H1 (cell line): ENCODE data around the gene CAMKMT. TPM values are rescaled to one million over a fixed set of nuclear protein-coding genes. Genes with fewer than 3 reads are reported as not detected.

ENCODE experiments used
- CTCF ChIA-PET: fragments of 300-600 bp; sonication (Branson Sonifier 250); formaldehyde crosslinking; loops from one replicate; lab custom pipeline; 2021; ENCODE audit not compliant: partially characterized antibody; lab: Charles Lee
- POLR2A ChIA-PET: fragments of 300-600 bp; sonication (Branson Sonifier 250); formaldehyde crosslinking; loops from one replicate; lab custom pipeline; 2021; ENCODE audit warnings: inconsistent platforms; ENCODE audit not compliant: partially characterized antibody; lab: Charles Lee
- DNase-seq, 2 experiments: peaks; one replicate each; pipeline versions ENCODE4 v3.0.0 to v3.0.0-alpha.2; 2010 to 2022; ENCODE audit warnings: low spot score in 2 of 2, low read depth in 1 of 2, mixed read lengths in 1 of 2
- FAIRE-seq: peaks from 2 replicates; lab custom pipeline; 2011; peaks lifted over from hg19 to GRCh38; lab: Jason Lieb, UNC
- H2AFZ ChIP-seq: 2 replicates; pipeline ENCODE4 v1.8.1; 2012; ENCODE audit warnings: low read length, inconsistent platforms
- H2AK5ac ChIP-seq: 2 replicates; pipeline ENCODE4 v1.6.1; 2013; ENCODE audit warnings: low read depth, low read length
- H2BK120ac ChIP-seq: replicated peaks from 2 replicates; pipeline ENCODE3; 2013; ENCODE audit warnings: low read depth, low read length, inconsistent platforms
- H2BK12ac ChIP-seq: 2 replicates; pipeline ENCODE4 v1.6.1; 2013; ENCODE audit warnings: low read depth, low read length
- H2BK15ac ChIP-seq: 2 replicates; pipeline ENCODE4 v1.6.1; 2013; ENCODE audit warnings: low read length
- H2BK20ac ChIP-seq: 2 replicates; pipeline ENCODE4 v1.6.1; 2013; ENCODE audit warnings: low read length
- H2BK5ac ChIP-seq: 2 replicates; pipeline ENCODE4 v1.6.1; 2013; ENCODE audit warnings: low read depth, low read length
- H3K14ac ChIP-seq: 2 replicates; pipeline ENCODE4 v1.6.1; 2013; ENCODE audit warnings: inconsistent platforms; ENCODE audit not compliant: insufficient read length
- H3K18ac ChIP-seq: 2 replicates; pipeline ENCODE4 v1.6.1; 2013; ENCODE audit warnings: low read length; ENCODE audit errors: extremely low read depth
- H3K23ac ChIP-seq: 2 replicates; pipeline ENCODE4 v1.6.1; 2013; ENCODE audit warnings: inconsistent platforms; ENCODE audit not compliant: insufficient read length
- H3K23me2 ChIP-seq: 2 replicates; pipeline ENCODE4 v1.6.1; 2013; ENCODE audit warnings: low read depth, low read length
- H3K27ac ChIP-seq: 2 replicates; pipeline ENCODE4 v1.6.1; 2011; ENCODE audit warnings: low read depth, low read length, inconsistent platforms
- H3K27me3 ChIP-seq, 4 experiments: replicated peaks in 1 of 4; 1 replicate in 1 of 4; 2 replicates in 3 of 4; pipeline versions ENCODE4 v1.6.1 to v1.8.1; 2011 to 2013; ENCODE audit warnings: low read length in 3 of 4, mild to moderate bottlenecking in 3 of 4, inconsistent platforms in 2 of 4, mixed read lengths in 2 of 4, moderate library complexity in 1 of 4; ENCODE audit not compliant: control insufficient read depth in 3 of 4, insufficient read depth in 3 of 4; ENCODE audit errors: extremely low read depth in 1 of 4
- H3K36me3 ChIP-seq, 4 experiments: 2 replicates each; pipeline versions ENCODE4 v1.6.1 to v1.8.1; 2011 to 2013; ENCODE audit warnings: mild to moderate bottlenecking in 4 of 4, low read length in 3 of 4, moderate library complexity in 2 of 4, control low read depth in 1 of 4, inconsistent platforms in 1 of 4; ENCODE audit not compliant: insufficient read depth in 4 of 4, control insufficient read depth in 2 of 4
- H3K4ac ChIP-seq: replicated peaks from 2 replicates; pipeline ENCODE3; 2013; ENCODE audit warnings: low read length, low read depth, mixed read lengths, inconsistent platforms; ENCODE audit not compliant: insufficient read length
- H3K4me1 ChIP-seq, 4 experiments: replicated peaks in 1 of 4; 1 replicate in 1 of 4; 2 replicates in 3 of 4; pipeline versions ENCODE4 v1.6.1 to v1.8.1; 2011 to 2013; ENCODE audit warnings: low read length in 3 of 4, inconsistent platforms in 2 of 4, mixed read lengths in 1 of 4; ENCODE audit not compliant: insufficient read depth in 4 of 4, control insufficient read depth in 3 of 4
- H3K4me2 ChIP-seq, 2 experiments: 2 replicates each; pipeline versions ENCODE4 v1.6.1 to v1.8.1; 2011 to 2013; ENCODE audit warnings: low read depth in 2 of 2, low read length in 2 of 2, control low read depth in 1 of 2, inconsistent platforms in 1 of 2, mild to moderate bottlenecking in 1 of 2; ENCODE audit not compliant: insufficient read depth in 1 of 2
- H3K4me3 ChIP-seq, 4 experiments: fragments of 200-600, 300-600 bp in 1 of 4; sonication (generic), shearing (Covaris generic), sonication (Bioruptor Twin) in 1 of 4; 2 replicates each; pipeline versions ENCODE4 v1.5.1 to v1.8.1; 2011 to 2016; ENCODE audit warnings: low read length in 4 of 4, low read depth in 3 of 4, control low read depth in 2 of 4, inconsistent platforms in 2 of 4, mild to moderate bottlenecking in 2 of 4, mixed read lengths in 1 of 4, moderate library complexity in 1 of 4; ENCODE audit not compliant: insufficient read depth in 2 of 4; ENCODE audit errors: extremely low read depth in 1 of 4
- H3K56ac ChIP-seq: replicated peaks from 2 replicates; pipeline ENCODE3; 2013; ENCODE audit warnings: low read depth, mild to moderate bottlenecking, mixed read lengths, low read length, inconsistent platforms; ENCODE audit not compliant: insufficient read length
- H3K79me1 ChIP-seq: 2 replicates; pipeline ENCODE4 v1.6.1; 2013; ENCODE audit warnings: low read depth, low read length, control low read depth
- H3K79me2 ChIP-seq, 2 experiments: 2 replicates each; pipeline versions ENCODE4 v1.6.1 to v1.8.1; 2012 to 2013; ENCODE audit warnings: low read length in 2 of 2, mild to moderate bottlenecking in 2 of 2, inconsistent platforms in 1 of 2; ENCODE audit not compliant: insufficient read depth in 2 of 2, control insufficient read depth in 1 of 2
- H3K9ac ChIP-seq, 4 experiments: replicated peaks in 1 of 4; 1 replicate in 1 of 4; 2 replicates in 3 of 4; pipeline versions ENCODE4 v1.6.1 to v1.8.1; 2011 to 2013; ENCODE audit warnings: low read depth in 3 of 4, low read length in 3 of 4, control low read depth in 2 of 4, mild to moderate bottlenecking in 2 of 4, moderate library complexity in 2 of 4, inconsistent platforms in 1 of 4; ENCODE audit errors: extremely low read depth in 1 of 4
- H3K9me3 ChIP-seq, 2 experiments: 2 replicates each; pipeline versions ENCODE4 v1.6.1 to v1.8.1; 2012 to 2013; ENCODE audit warnings: mild to moderate bottlenecking in 2 of 2, moderate library complexity in 2 of 2, control low read depth in 1 of 2, inconsistent platforms in 1 of 2, low read depth in 1 of 2, low read length in 1 of 2, mixed read lengths in 1 of 2; ENCODE audit not compliant: insufficient read depth in 2 of 2
- H4K20me1 ChIP-seq, 2 experiments: replicated peaks in 1 of 2; 2 replicates each; pipeline versions ENCODE3 to v1.8.1; 2011 to 2013; ENCODE audit warnings: inconsistent platforms in 2 of 2, low read length in 2 of 2, mild to moderate bottlenecking in 1 of 2; ENCODE audit not compliant: insufficient read depth in 2 of 2, control insufficient read depth in 1 of 2
- H4K5ac ChIP-seq: 2 replicates; pipeline ENCODE4 v1.6.1; 2013; ENCODE audit warnings: low read length, low read depth, mixed read lengths, inconsistent platforms; ENCODE audit not compliant: insufficient read length
- H4K8ac ChIP-seq: 2 replicates; pipeline ENCODE4 v1.8.0; 2013; ENCODE audit warnings: mild to moderate bottlenecking, moderate library complexity, low read length, inconsistent platforms; ENCODE audit not compliant: insufficient read depth; ENCODE audit errors: extremely low read depth
- H4K91ac ChIP-seq: replicated peaks from 2 replicates; pipeline ENCODE3; 2013; ENCODE audit warnings: low read length, mixed read lengths, inconsistent platforms; ENCODE audit not compliant: insufficient read length
- CBX8 ChIP-seq: fragments of 300-800, 300-1000 bp; sonication (generic); IDR thresholded peaks from 2 replicates; pipeline ENCODE4 v1.7.1; 2016; ENCODE audit warnings: low read depth, low read length, borderline replicate concordance
- CHD1 ChIP-seq: IDR thresholded peaks from 2 replicates; pipeline ENCODE4 v1.6.1; 2012; ENCODE audit warnings: low read depth, low read length, improper control_type of control experiment
- CREB1 ChIP-seq: IDR thresholded peaks from 2 replicates; pipeline ENCODE4 v1.6.1; 2012; ENCODE audit warnings: inconsistent platforms
- E2F6 ChIP-seq: IDR thresholded peaks from 2 replicates; pipeline ENCODE4 v1.6.1; 2012; ENCODE audit warnings: inconsistent platforms
- FOSL1 ChIP-seq: IDR thresholded peaks from 2 replicates; pipeline ENCODE4 v1.6.1; 2011; ENCODE audit warnings: mild to moderate bottlenecking, low read depth, low read length, moderate library complexity; ENCODE audit not compliant: insufficient read depth
- HDAC6 ChIP-seq: IDR thresholded peaks from one replicate; pipeline ENCODE4 v1.7.1; 2012; ENCODE audit warnings: low read depth, mild to moderate bottlenecking, inconsistent platforms, low read length, moderate library complexity
- KDM4A ChIP-seq: IDR thresholded peaks from one replicate; pipeline ENCODE4 v1.7.1; 2012; ENCODE audit warnings: low read depth, mild to moderate bottlenecking, moderate library complexity, low read length, inconsistent platforms; ENCODE audit not compliant: severe bottlenecking
- MAFK ChIP-seq: IDR thresholded peaks from 2 replicates; pipeline ENCODE4 v1.6.1; 2012; ENCODE audit warnings: low read depth, mild to moderate bottlenecking, improper control_type of control experiment, low read length
- NRF1 ChIP-seq: IDR thresholded peaks from 2 replicates; pipeline ENCODE4 v1.6.1; 2011; ENCODE audit warnings: mild to moderate bottlenecking, low read depth, low read length, improper control_type of control experiment
- POLR2AphosphoS5 ChIP-seq: IDR thresholded peaks from 2 replicates; pipeline ENCODE4 v1.6.1; 2011; ENCODE audit warnings: low read depth, low read length
- RNF2 ChIP-seq: fragments of 200-900, 300-1000 bp; sonication (generic); IDR thresholded peaks from 2 replicates; pipeline ENCODE4 v1.7.1; 2016; ENCODE audit warnings: borderline replicate concordance, low read depth, mild to moderate bottlenecking, antibody characterized with exemption, low read length; ENCODE audit not compliant: poor library complexity, severe bottlenecking; ENCODE audit errors: missing control alignments
- RXRA ChIP-seq: IDR thresholded peaks from 2 replicates; pipeline ENCODE4 v1.6.1; 2011; ENCODE audit warnings: low read depth, mild to moderate bottlenecking, low read length, moderate library complexity; ENCODE audit not compliant: insufficient read depth
- USF2 ChIP-seq: IDR thresholded peaks from 2 replicates; pipeline ENCODE4 v1.6.1; 2011; ENCODE audit warnings: low read length, improper control_type of control experiment
- WGBS, 2 experiments: shearing (Covaris generic) in 1 of 2; methylation state at CpG; one replicate each; pipeline versions ENCODE4 v1.1.6 to v1.1.7; 2013 to 2015; ENCODE audit warnings: low lambda C conversion rate in 2 of 2, mixed read lengths in 2 of 2, inconsistent platforms in 1 of 2, low coverage in 1 of 2, missing lambda C conversion rate in 1 of 2; ENCODE audit not compliant: insufficient replicate concordance in 2 of 2, insufficient coverage in 1 of 2, insufficient read length in 1 of 2; ENCODE audit errors: extremely low coverage in 1 of 2, missing lambda C conversion rate in 1 of 2; 5-methylcytosine and 5-hydroxymethylcytosine counted together
- polyA plus RNA-seq, 7 experiments: library from polyadenylated mRNA; depleted of rRNA in 3 of 7; stranded (reverse) in 5 of 7; unstranded in 2 of 7; fragments of >200 nt in 5 of 7; fragments of 200-250 nt in 2 of 7; gene quantifications; 1 replicate in 5 of 7; 2 replicates in 1 of 7; 4 replicates in 1 of 7; pipeline versions ENCODE4 v1.2.1 to v1.2.3, GENCODE V29; 2011 to 2013; ENCODE audit warnings: missing spikeins in 2 of 7, mixed read lengths in 2 of 7
- total RNA-seq: library from RNA; stranded (reverse); fragmentation: NEBNext Ultra II Directional; extraction: Animal tissue kit (Norgen Biotek cat#: 25700); gene quantifications from 2 replicates; pipeline ENCODE4 v1.2.1, GENCODE V29; 2021

CAMKMT gene
- total and polyA plus RNA-seq, 2 of the 8 experiments (the other 6 are each of a cell fraction or from before 2014, with no cell fraction given) = 14.7 to 22.4 TPM

GRCh38 chr2:44719562-44719961, 357.8 kb downstream of the CAMKMT start:
- no peak overlapping the region for H3K18ac ChIP-seq
- no peak overlapping the region for H2BK15ac ChIP-seq
- H2AK5ac ChIP-seq = no peak overlapping the region
- no peak overlapping the region for H2BK120ac ChIP-seq
- no peak overlapping the region for H4K91ac ChIP-seq
- no peaks in the 10 kb centered on the region for H3K79me1 ChIP-seq
- H3K14ac ChIP-seq = no peak overlapping the region
- H3K4me1 ChIP-seq = no peaks in the 10 kb centered on the region
- H3K79me2 ChIP-seq = no peaks in the 10 kb centered on the region
- no peak overlapping the region for H2AFZ ChIP-seq
- no peak overlapping the region for H3K4me3 ChIP-seq
- H2BK12ac ChIP-seq = no peak overlapping the region
- no peak overlapping the region for H3K9ac ChIP-seq
- FAIRE-seq = peak; percentile 39
- no peak overlapping the region for H2BK5ac ChIP-seq
- no peak overlapping the region for H3K23ac ChIP-seq
- H4K20me1 ChIP-seq = no peaks in the 10 kb centered on the region
- H4K8ac ChIP-seq = no peak overlapping the region
- WGBS, 2 experiments = 98% methylated on average over 2 of the region's 2 CpGs; no CpG with 5 or more reads in 1 of the 2 experiments
- H3K4ac ChIP-seq = no peak overlapping the region
- ChIA-PET CTCF (interaction anchor here (0.6 to 1.6 kb wide), 4 partner anchors 14 to 53 kb away, joined by 3 read pairs; no protein-coding TSS in a partner anchor), POLR2A (no interaction called here)
- no peaks in the 10 kb centered on the region for H3K23me2 ChIP-seq
- no peaks in the 10 kb centered on the region for H3K9me3 ChIP-seq
- no peak overlapping the region for H4K5ac ChIP-seq
- H2BK20ac ChIP-seq = no peak overlapping the region
- DNase-seq = no peak
- no peaks in the 10 kb centered on the region for H3K27me3 ChIP-seq
- H3K36me3 ChIP-seq = no peaks in the 10 kb centered on the region; a peak in 1 of 8 replicates
- no peak overlapping the region for H3K27ac ChIP-seq
- no peak overlapping the region for H3K56ac ChIP-seq
- H3K4me2 ChIP-seq = no peak overlapping the region
- TF ChIP-seq RNF2 (no peak), HDAC6 (no peak), E2F6 (no peak), FOSL1 (no peak), MAFK (no peak), KDM4A (no peak), POLR2AphosphoS5 (no peak), RXRA (no peak), CBX8 (no peak), CHD1 (no peak), CREB1 (no peak), USF2 (no peak), NRF1 (no peak)
